Glutamatergic neuron (in vitro differentiated cells): ENCODE data around the gene MYLK2. TPM values are rescaled to one million over a fixed set of nuclear protein-coding genes. Genes with fewer than 3 reads are reported as not detected.

Experiments
- DNase-seq: peaks from one replicate; pipeline ENCODE4 v3.0.0; 2022
- H3K27ac Mint-ChIP-seq: one replicate; pipeline ENCODE4 v1.8.0; 2020; ENCODE audit warnings: mild to moderate bottlenecking, mixed read lengths, inconsistent platforms; ENCODE audit not compliant: unreplicated experiment
- H3K27me3 Mint-ChIP-seq: one replicate; pipeline ENCODE4 v1.8.0; 2020; ENCODE audit warnings: mild to moderate bottlenecking, moderate library complexity, mixed read lengths, inconsistent platforms; ENCODE audit not compliant: unreplicated experiment
- H3K36me3 Mint-ChIP-seq: one replicate; pipeline ENCODE4 v1.8.0; 2020; ENCODE audit warnings: mild to moderate bottlenecking, mixed read lengths, inconsistent platforms; ENCODE audit not compliant: unreplicated experiment
- H3K4me1 Mint-ChIP-seq: one replicate; pipeline ENCODE4 v1.8.0; 2020; ENCODE audit warnings: mild to moderate bottlenecking, low read depth, mixed read lengths, inconsistent platforms; ENCODE audit not compliant: unreplicated experiment
- H3K4me3 Mint-ChIP-seq: one replicate; pipeline ENCODE4 v1.8.0; 2020; ENCODE audit warnings: mild to moderate bottlenecking, mixed read lengths, inconsistent platforms; ENCODE audit not compliant: unreplicated experiment
- H3K9me3 Mint-ChIP-seq: one replicate; pipeline ENCODE4 v1.8.0; 2020; ENCODE audit warnings: mild to moderate bottlenecking, moderate library complexity, mixed read lengths, inconsistent platforms; ENCODE audit not compliant: unreplicated experiment
- CTCF ChIP-seq: fragments of 200-600 bp; sonication (generic); IDR thresholded peaks from one replicate; pipeline ENCODE4 v1.5.0; 2021; ENCODE audit not compliant: partially characterized antibody, unreplicated experiment
- long read RNA-seq: library from polyadenylated mRNA; unstranded; transcript quantifications from one replicate; pipeline ENCODE4 v2.0.0, GENCODE V29; 2020; ENCODE audit not compliant: unreplicated experiment
- total RNA-seq: library from RNA; stranded (reverse); fragmentation: NEBNext Ultra II Directional; extraction: Animal tissue kit (Norgen Biotek cat#: 25700); gene quantifications from one replicate; pipeline ENCODE4 v1.2.1, GENCODE V29; 2021; ENCODE audit not compliant: unreplicated experiment

Gene MYLK2
- total RNA-seq: 0.69 TPM
- long read RNA-seq: 0 reads

DNA sequence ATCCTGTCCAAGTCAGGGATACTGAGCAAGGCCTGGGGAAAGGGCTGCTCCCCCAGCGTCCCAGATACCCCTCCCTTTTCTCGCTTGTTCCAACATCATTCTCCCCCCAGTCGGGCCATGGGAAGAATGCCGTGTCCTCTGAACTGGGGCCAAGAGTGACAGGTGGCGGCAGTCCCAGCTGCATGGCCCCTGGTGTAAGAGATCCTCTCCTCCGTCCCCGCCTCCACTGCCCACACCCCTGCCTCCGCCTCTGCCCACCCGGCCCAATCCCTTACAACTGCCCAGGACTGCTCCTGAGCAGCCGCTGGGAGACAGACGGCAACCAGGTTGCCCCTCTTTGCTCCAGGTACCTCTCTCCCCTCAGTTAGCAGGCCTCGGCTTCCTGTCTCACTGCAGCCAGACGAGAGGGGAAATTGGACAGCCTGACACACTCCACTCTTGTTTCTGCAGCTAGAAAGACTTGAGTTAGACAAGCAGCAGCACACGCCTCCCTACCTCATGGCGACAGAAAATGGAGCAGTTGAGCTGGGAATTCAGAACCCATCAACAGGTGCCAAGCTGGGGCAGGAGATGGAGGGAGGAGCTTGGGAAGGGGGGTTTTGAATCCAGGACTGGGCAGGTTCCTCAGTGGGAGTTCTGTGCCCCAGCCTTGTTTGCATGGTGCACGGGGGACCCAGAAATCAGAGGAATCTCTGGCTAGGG lies at the start of gene MYLK2:
MYLK2 (plus strand) TSS at position 274 of the 702 bp plus-strand sequence; CDS start at position 499, 225 bp downstream.
- peak; percentile 59 for DNase-seq
- no peaks in the 10 kb centered on the region for H3K36me3 Mint-ChIP-seq
- no peak within 1 kb of the TSS for H3K27ac Mint-ChIP-seq
- peak within 1 kb of the TSS; percentile 12 for H3K4me3 Mint-ChIP-seq
- H3K4me1 Mint-ChIP-seq: peaks cover 18% of the 10 kb centered on the region
- H3K27me3 Mint-ChIP-seq: peaks cover 4% of the 10 kb centered on the region
- H3K9me3 Mint-ChIP-seq: peaks cover 2% of the 10 kb centered on the region
- TF ChIP-seq CTCF: peak; percentile 11

DNA sequence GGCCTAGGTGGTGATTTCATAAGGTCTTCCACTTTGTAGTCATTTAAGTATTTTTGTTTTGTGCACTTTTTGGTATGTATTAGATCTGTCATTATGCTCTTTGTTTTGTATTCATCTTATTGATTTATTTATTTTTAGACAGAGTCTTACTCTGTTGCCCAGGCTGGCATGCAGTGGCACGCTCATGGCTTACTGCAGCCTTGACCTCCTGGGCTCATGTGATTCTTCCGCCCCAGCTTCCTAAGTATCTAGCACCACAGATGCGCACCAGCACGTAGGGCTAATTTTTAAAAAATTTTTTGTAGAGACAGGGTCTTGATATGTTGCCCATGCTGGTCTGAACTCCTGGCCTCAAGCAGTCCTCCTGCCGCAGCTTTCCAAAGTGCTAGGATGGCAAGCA lies 49.5 kb upstream of the MYLK2 start:
- Mint-ChIP-seq H3K4me3 (no peak overlapping the region), H3K27ac (no peak overlapping the region), H3K36me3 (no peaks in the 10 kb centered on the region), H3K4me1 (no peaks in the 10 kb centered on the region), H3K9me3 (no peaks in the 10 kb centered on the region), H3K27me3 (no peaks in the 10 kb centered on the region)
- DNase-seq: no peak
- TF ChIP-seq CTCF: no peak

- H3K4me3 Mint-ChIP-seq: no peak overlapping the region
- no peak for DNase-seq
- TF ChIP-seq CTCF: no peak
- H3K36me3 Mint-ChIP-seq: no peaks in the 10 kb centered on the region
- H3K4me1 Mint-ChIP-seq: no peaks in the 10 kb centered on the region
- H3K27ac Mint-ChIP-seq: no peak overlapping the region
- no peaks in the 10 kb centered on the region for H3K9me3 Mint-ChIP-seq
- H3K27me3 Mint-ChIP-seq: no peaks in the 10 kb centered on the region
These were observed 48.9 kb upstream of the MYLK2 start for GRCh38 chr20:31770243-31770642.

DNA sequence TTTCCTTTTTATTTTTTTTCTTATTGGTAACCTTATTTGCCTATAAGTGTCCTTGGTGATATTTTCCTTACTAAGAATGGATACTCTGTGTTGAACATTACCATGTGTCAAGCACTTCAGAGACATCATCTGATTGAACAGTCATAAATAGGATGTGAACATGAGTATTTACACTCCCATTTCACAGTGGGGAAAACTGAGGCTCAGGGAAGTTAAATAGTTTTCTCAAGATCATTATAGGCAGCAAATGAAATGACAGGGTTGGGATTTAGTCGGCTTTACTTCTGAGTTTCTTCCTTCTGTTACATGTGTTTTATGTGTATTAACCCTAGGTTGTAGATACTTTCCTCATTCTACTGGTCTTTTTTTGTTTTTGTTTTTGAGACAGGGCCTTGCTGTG lies 44.7 kb upstream of the MYLK2 start:
- Mint-ChIP-seq H3K27me3 (no peaks in the 10 kb centered on the region), H3K4me1 (no peaks in the 10 kb centered on the region), H3K36me3 (no peaks in the 10 kb centered on the region), H3K4me3 (no peak overlapping the region), H3K9me3 (no peaks in the 10 kb centered on the region), H3K27ac (no peak overlapping the region)
- TF ChIP-seq CTCF: no peak
- DNase-seq: no peak

DNA sequence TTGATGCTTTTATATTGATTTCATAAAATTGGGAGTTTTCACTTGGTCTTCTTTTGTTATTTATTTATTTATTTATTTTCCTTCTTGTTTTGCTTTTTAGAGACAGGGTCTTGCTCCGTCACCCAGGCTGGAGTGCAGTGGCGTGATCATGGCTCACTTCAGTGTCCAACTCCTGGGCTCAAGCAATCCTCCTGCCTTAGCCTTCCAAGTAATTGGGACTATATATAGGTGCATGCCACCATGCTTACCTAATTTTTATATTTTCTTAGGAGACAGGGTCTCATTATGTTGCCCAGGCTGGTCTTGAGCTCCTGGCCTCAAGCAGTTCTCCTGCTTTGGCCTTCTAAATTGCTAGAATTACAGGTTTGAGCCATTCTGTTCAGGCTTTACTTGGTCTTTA lies 38.3 kb upstream of the MYLK2 start:
- DNase-seq: no peak
- Mint-ChIP-seq H3K27ac (no peak overlapping the region), H3K4me3 (no peak overlapping the region), H3K36me3 (no peaks in the 10 kb centered on the region), H3K4me1 (no peaks in the 10 kb centered on the region), H3K9me3 (no peaks in the 10 kb centered on the region), H3K27me3 (no peaks in the 10 kb centered on the region)
- TF ChIP-seq CTCF: no peak
